GM08714 (cell line): ENCODE data around the gene CLDND2.

ENCODE experiments used
- H3K4me3 ChIP-seq: fragments of 200-500 bp; sonication (Bioruptor generic); 2 replicates; pipeline ENCODE4 v1.5.1; 2014; ENCODE audit warnings: mild to moderate bottlenecking, low read length, inconsistent platforms
- ZNF274 ChIP-seq: IDR thresholded peaks from 2 replicates; pipeline ENCODE4 v1.6.1; 2012; ENCODE audit warnings: mild to moderate bottlenecking, low read depth, low read length

Gene CLDND2

GRCh38 chr19:51337861-51338562 lies 30.8 kb downstream of the CLDND2 start:
- no peak for TF ChIP-seq ZNF274
- H3K4me3 ChIP-seq, result no peak overlapping the region; the same call in 1 of the 2 replicates

- H3K4me3 ChIP-seq, result no peak overlapping the region
- no peak for TF ChIP-seq ZNF274
Measured at GRCh38 chr19:51337141-51337860, 31.5 kb downstream of the CLDND2 start.

GRCh38 chr19:51333836-51334460 lies 34.9 kb downstream of the CLDND2 start:
- no peak overlapping the region for H3K4me3 ChIP-seq
- no peak for TF ChIP-seq ZNF274

- TF ChIP-seq ZNF274, result no peak
- no peak overlapping the region for H3K4me3 ChIP-seq
Measured at GRCh38 chr19:51331716-51332115, 37.1 kb downstream of the CLDND2 start.

- no peak overlapping the region for H3K4me3 ChIP-seq
- no peak for TF ChIP-seq ZNF274
Measured at GRCh38 chr19:51331193-51331592, 37.6 kb downstream of the CLDND2 start.

DNA sequence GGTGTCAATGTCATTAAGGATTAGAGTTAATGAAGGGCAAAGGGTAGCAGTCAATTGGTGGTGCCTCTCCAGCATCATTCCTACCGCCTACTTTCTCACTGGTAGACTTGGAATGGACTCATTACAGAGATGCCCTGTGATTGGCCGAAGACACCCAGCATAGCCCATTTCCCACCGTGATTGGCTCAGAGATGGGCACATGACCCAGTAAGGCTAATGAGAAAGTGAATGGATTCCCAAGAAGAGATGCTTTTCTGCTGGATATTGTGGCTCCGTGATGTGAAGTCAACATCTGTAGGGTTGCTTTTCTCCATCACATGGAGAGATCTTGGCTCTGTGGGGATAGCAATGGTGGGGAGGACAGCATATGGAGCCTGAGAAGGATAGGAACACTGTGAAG lies 38.4 kb downstream of the CLDND2 start:
- H3K4me3 ChIP-seq, result no peak overlapping the region
- no peak for TF ChIP-seq ZNF274

- TF ChIP-seq ZNF274, result no peak
- no peak overlapping the region for H3K4me3 ChIP-seq
Measured at GRCh38 chr19:51329411-51329810, 39.4 kb downstream of the CLDND2 start.

GRCh38 chr19:51327066-51328001 lies 41.5 kb downstream of the CLDND2 start:
- no peak overlapping the region for H3K4me3 ChIP-seq
- TF ChIP-seq ZNF274, result no peak

GRCh38 chr19:51326216-51327065 lies 42.4 kb downstream of the CLDND2 start:
- no peak overlapping the region for H3K4me3 ChIP-seq
- no peak for TF ChIP-seq ZNF274

GRCh38 chr19:51325161-51325976 lies 43.4 kb downstream of the CLDND2 start:
- TF ChIP-seq ZNF274, result no peak
- no peak overlapping the region for H3K4me3 ChIP-seq

DNA sequence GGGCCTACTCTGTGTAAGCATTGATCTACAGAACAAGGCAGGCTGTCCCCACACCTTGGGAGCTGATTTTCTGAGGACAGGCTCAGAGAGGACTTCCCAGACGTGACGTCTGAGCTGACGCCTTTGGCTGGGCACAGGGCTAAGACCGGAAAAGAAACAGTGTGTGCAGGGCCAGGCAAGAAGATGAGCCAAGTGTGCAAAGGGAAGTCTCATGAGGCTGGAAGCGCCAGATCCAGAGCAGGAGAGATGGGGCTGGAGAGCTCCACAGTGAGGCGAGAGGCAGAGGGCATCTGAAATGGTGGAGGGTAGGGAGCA lies 44.7 kb downstream of the CLDND2 start:
- H3K4me3 ChIP-seq, result no peak overlapping the region
- no peak for TF ChIP-seq ZNF274

- TF ChIP-seq ZNF274, result no peak
- H3K4me3 ChIP-seq, result no peak overlapping the region
Measured at GRCh38 chr19:51323481-51324166, 45.2 kb downstream of the CLDND2 start.
